ENCODE measurements around the gene AGBL4.

- TF ChIP-seq EZH2 (IDR thresholded peaks at IDR 0.05; ENCODE audit: low read length) = no peak
- TF ChIP-seq, protein P1, sequence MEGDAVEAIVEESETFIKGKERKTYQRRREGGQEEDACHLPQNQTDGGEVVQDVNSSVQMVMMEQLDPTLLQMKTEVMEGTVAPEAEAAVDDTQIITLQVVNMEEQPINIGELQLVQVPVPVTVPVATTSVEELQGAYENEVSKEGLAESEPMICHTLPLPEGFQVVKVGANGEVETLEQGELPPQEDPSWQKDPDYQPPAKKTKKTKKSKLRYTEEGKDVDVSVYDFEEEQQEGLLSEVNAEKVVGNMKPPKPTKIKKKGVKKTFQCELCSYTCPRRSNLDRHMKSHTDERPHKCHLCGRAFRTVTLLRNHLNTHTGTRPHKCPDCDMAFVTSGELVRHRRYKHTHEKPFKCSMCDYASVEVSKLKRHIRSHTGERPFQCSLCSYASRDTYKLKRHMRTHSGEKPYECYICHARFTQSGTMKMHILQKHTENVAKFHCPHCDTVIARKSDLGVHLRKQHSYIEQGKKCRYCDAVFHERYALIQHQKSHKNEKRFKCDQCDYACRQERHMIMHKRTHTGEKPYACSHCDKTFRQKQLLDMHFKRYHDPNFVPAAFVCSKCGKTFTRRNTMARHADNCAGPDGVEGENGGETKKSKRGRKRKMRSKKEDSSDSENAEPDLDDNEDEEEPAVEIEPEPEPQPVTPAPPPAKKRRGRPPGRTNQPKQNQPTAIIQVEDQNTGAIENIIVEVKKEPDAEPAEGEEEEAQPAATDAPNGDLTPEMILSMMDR (optimal IDR thresholded peaks at IDR 0.05 in 1 of 3, IDR thresholded peaks at IDR 0.05 in 1 of 3, conservative IDR thresholded peaks at IDR 0.05 in 1 of 3; ENCODE audit: extremely low read depth in 1 of 3, insufficient read depth in 2 of 3, low read length in 3 of 3) = no peak
These were observed 1462.3 kb downstream of the AGBL4 start for GRCh38 chr1:48561444-48561843.

Data from keratinocyte (primary cell).